H9 (cell line): Measurements from ENCODE around the gene PROKR2. TPM values are rescaled to one million over a fixed set of nuclear protein-coding genes. Genes with fewer than 3 reads are reported as not detected.

Source experiments
- DNase-seq: peaks from one replicate; pipeline ENCODE4 v3.0.0-alpha.2; 2017
- H2AFZ ChIP-seq: one replicate; pipeline ENCODE4 v1.6.1; 2013; ENCODE audit warnings: mild to moderate bottlenecking, low read length, control low read depth, moderate library complexity
- H2AK5ac ChIP-seq: 2 replicates; pipeline ENCODE4 v1.6.1; 2013; ENCODE audit warnings: low read length, control low read depth, mixed read lengths; ENCODE audit not compliant: insufficient read length
- H2BK120ac ChIP-seq: one replicate; pipeline ENCODE4 v1.6.1; 2013; ENCODE audit warnings: low read depth, mild to moderate bottlenecking, low read length, control low read depth, inconsistent platforms; ENCODE audit not compliant: poor library complexity, severe bottlenecking
- H2BK12ac ChIP-seq: 2 replicates; pipeline ENCODE4 v1.6.1; 2013; ENCODE audit warnings: low read length, control low read depth, mixed read lengths, low read depth; ENCODE audit not compliant: insufficient read length
- H2BK15ac ChIP-seq: 2 replicates; pipeline ENCODE4 v1.6.1; 2013; ENCODE audit warnings: low read depth, low read length, control low read depth
- H2BK20ac ChIP-seq: one replicate; pipeline ENCODE4 v1.6.1; 2013; ENCODE audit warnings: low read depth, mild to moderate bottlenecking, low read length, control low read depth, inconsistent platforms; ENCODE audit not compliant: poor library complexity, severe bottlenecking
- H2BK5ac ChIP-seq: 2 replicates; pipeline ENCODE4 v1.6.1; 2013; ENCODE audit warnings: low read length, control low read depth, mixed read lengths; ENCODE audit not compliant: insufficient read length
- H3K14ac ChIP-seq: 2 replicates; pipeline ENCODE4 v1.6.1; 2013; ENCODE audit warnings: low read length, control low read depth; ENCODE audit not compliant: insufficient read depth
- H3K18ac ChIP-seq: 2 replicates; pipeline ENCODE4 v1.6.1; 2013; ENCODE audit warnings: low read depth, mild to moderate bottlenecking, mixed read lengths, low read length, control low read depth; ENCODE audit not compliant: insufficient read length
- H3K23ac ChIP-seq: 2 replicates; pipeline ENCODE4 v1.6.1; 2013; ENCODE audit warnings: low read length, control low read depth, mixed read lengths, low read depth; ENCODE audit not compliant: insufficient read length
- H3K23me2 ChIP-seq: 2 replicates; pipeline ENCODE4 v1.6.1; 2013; ENCODE audit warnings: low read depth, mild to moderate bottlenecking, mixed read lengths, low read length, control low read depth; ENCODE audit not compliant: insufficient read length, poor library complexity, severe bottlenecking
- H3K27ac ChIP-seq: 2 replicates; pipeline ENCODE4 v1.5.1; 2013; ENCODE audit warnings: low read length, control low read depth, mixed read lengths, low read depth; ENCODE audit not compliant: insufficient read length
- H3K27me3 ChIP-seq: 2 replicates; pipeline ENCODE4 v1.6.1; 2013; ENCODE audit warnings: low read length, control low read depth, inconsistent platforms; ENCODE audit not compliant: insufficient read depth
- H3K4ac ChIP-seq: 2 replicates; pipeline ENCODE4 v1.6.1; 2013; ENCODE audit warnings: low read depth, mild to moderate bottlenecking, control low read depth, inconsistent platforms, low read length, moderate library complexity
- H3K4me1 ChIP-seq: 2 replicates; pipeline ENCODE4 v1.6.1; 2013; ENCODE audit warnings: low read length, control low read depth, inconsistent platforms; ENCODE audit not compliant: insufficient read depth
- H3K4me2 ChIP-seq: 2 replicates; pipeline ENCODE4 v1.6.1; 2013; ENCODE audit warnings: low read length, control low read depth, mixed read lengths; ENCODE audit not compliant: insufficient read length, insufficient read depth
- H3K56ac ChIP-seq: 2 replicates; pipeline ENCODE4 v1.6.1; 2013; ENCODE audit warnings: low read depth, mild to moderate bottlenecking, mixed read lengths, low read length, control low read depth; ENCODE audit not compliant: insufficient read length
- H3K79me1 ChIP-seq: 2 replicates; pipeline ENCODE4 v1.6.1; 2013; ENCODE audit warnings: low read depth, mild to moderate bottlenecking, moderate library complexity, low read length, control low read depth, inconsistent platforms; ENCODE audit not compliant: insufficient read depth, poor library complexity, severe bottlenecking
- H3K79me2 ChIP-seq: 2 replicates; pipeline ENCODE4 v1.6.1; 2013; ENCODE audit warnings: low read length, control low read depth, inconsistent platforms; ENCODE audit not compliant: insufficient read depth
- H3K9ac ChIP-seq: 2 replicates; pipeline ENCODE4 v1.6.1; 2013; ENCODE audit warnings: low read length, control low read depth, mixed read lengths; ENCODE audit not compliant: insufficient read length; ENCODE audit errors: extremely low read depth
- H3K9me3 ChIP-seq: one replicate; pipeline ENCODE4 v1.6.1; 2013; ENCODE audit warnings: low read depth, low read length, inconsistent platforms; ENCODE audit not compliant: control insufficient read depth
- H3T11ph ChIP-seq: one replicate; pipeline ENCODE4 v1.6.1; 2013; ENCODE audit warnings: mild to moderate bottlenecking, low read length, control low read depth, inconsistent platforms
- H4K20me1 ChIP-seq: one replicate; pipeline ENCODE4 v1.6.1; 2013; ENCODE audit not compliant: control insufficient read depth, insufficient read length, insufficient read depth
- H4K5ac ChIP-seq: 2 replicates; pipeline ENCODE4 v1.6.1; 2013; ENCODE audit warnings: low read depth, mild to moderate bottlenecking, mixed read lengths, low read length, control low read depth; ENCODE audit not compliant: insufficient read length
- H4K8ac ChIP-seq: replicated peaks from 2 replicates; pipeline ENCODE4 v1.6.1; 2013; ENCODE audit warnings: low read length, control low read depth, mixed read lengths, low read depth; ENCODE audit not compliant: insufficient read length
- H4K91ac ChIP-seq: 2 replicates; pipeline ENCODE4 v1.6.1; 2013; ENCODE audit warnings: low read depth, mild to moderate bottlenecking, moderate library complexity, mixed read lengths, low read length, control low read depth; ENCODE audit not compliant: insufficient read length
- H3K27ac Mint-ChIP-seq, 3 experiments: 2 replicates in 2 of 3; 3 replicates in 1 of 3; pipeline ENCODE4 v1.8.0; 2020 to 2021; ENCODE audit warnings: mixed read lengths in 3 of 3, mild to moderate bottlenecking in 1 of 3, moderate library complexity in 1 of 3
- H3K27me3 Mint-ChIP-seq: 2 replicates; pipeline ENCODE4 v1.8.0; 2021; ENCODE audit warnings: low read depth, mild to moderate bottlenecking, moderate library complexity, mixed read lengths
- H3K36me3 Mint-ChIP-seq, 3 experiments: 2 replicates in 2 of 3; 3 replicates in 1 of 3; pipeline ENCODE4 v1.8.0; 2020 to 2021; ENCODE audit warnings: low read depth in 3 of 3, mixed read lengths in 3 of 3; ENCODE audit not compliant: insufficient read depth in 1 of 3
- H3K4me1 Mint-ChIP-seq, 2 experiments: 2 replicates each; pipeline ENCODE4 v1.8.0; 2020; ENCODE audit warnings: mixed read lengths in 2 of 2
- H3K4me3 Mint-ChIP-seq, 2 experiments: 2 replicates in 1 of 2; 3 replicates in 1 of 2; pipeline ENCODE4 v1.8.0; 2020 to 2021; ENCODE audit warnings: mild to moderate bottlenecking in 2 of 2, mixed read lengths in 2 of 2, moderate library complexity in 1 of 2
- H3K9me3 Mint-ChIP-seq, 2 experiments: 2 replicates in 1 of 2; 3 replicates in 1 of 2; pipeline ENCODE4 v1.8.0; 2020; ENCODE audit warnings: mild to moderate bottlenecking in 2 of 2, mixed read lengths in 2 of 2, moderate library complexity in 1 of 2
- CTCF ChIP-seq: fragments of 200-600 bp; sonication (generic); conservative IDR thresholded peaks from 3 replicates; pipeline ENCODE4 v1.8.0; 2021; ENCODE audit warnings: antibody characterized with exemption, mild to moderate bottlenecking
- WGBS: extraction: QIAGEN DNeasy Blood & Tissue Kit; methylation state at CpG from one replicate; pipeline ENCODE4 v1.1.7; 2013; ENCODE audit warnings: missing lambda C conversion rate, low lambda C conversion rate, mixed read lengths; ENCODE audit not compliant: insufficient read length; ENCODE audit errors: extremely low coverage; 5-methylcytosine and 5-hydroxymethylcytosine counted together
- total RNA-seq: library from RNA; stranded (reverse); gene quantifications from 2 replicates; pipeline ENCODE4 v1.2.1, GENCODE V29; 2021

PROKR2 gene
- total RNA-seq, 1 experiment from 2014 or later, result 0.46 TPM

GRCh38 chr20:5267092-5267491, 49.7 kb downstream of the PROKR2 start:
- H4K20me1 ChIP-seq, result no peaks in the 10 kb centered on the region
- Mint-ChIP-seq H3K4me1 (peaks cover 51 to 56% of the 10 kb centered on the region in 2 experiments), H3K9me3 (no peaks in the 10 kb centered on the region), H3K27me3 (no peaks in the 10 kb centered on the region), H3K4me3 (no peak overlapping the region), H3K27ac (no peak overlapping the region), H3K36me3 (no peaks in the 10 kb centered on the region)
- no peak overlapping the region for H3K14ac ChIP-seq
- no peak overlapping the region for H2BK15ac ChIP-seq
- no peak overlapping the region for H3T11ph ChIP-seq
- no peak overlapping the region for H4K91ac ChIP-seq
- no peak overlapping the region for H2BK12ac ChIP-seq
- no peak overlapping the region for H4K8ac ChIP-seq
- H3K4me2 ChIP-seq, result no peak overlapping the region
- no peak overlapping the region for H3K4ac ChIP-seq
- H3K79me2 ChIP-seq, result no peaks in the 10 kb centered on the region
- no peak overlapping the region for H3K18ac ChIP-seq
- H3K56ac ChIP-seq, result no peak overlapping the region
- peaks cover 23% of the 10 kb centered on the region; the same call in 1 of the 2 replicates for H3K4me1 ChIP-seq
- H2BK20ac ChIP-seq, result no peak overlapping the region
- no peak overlapping the region for H4K5ac ChIP-seq
- no peaks in the 10 kb centered on the region for H3K23me2 ChIP-seq
- no peaks in the 10 kb centered on the region for H3K9me3 ChIP-seq
- H3K9ac ChIP-seq, result no peak overlapping the region
- H3K23ac ChIP-seq, result no peak overlapping the region
- DNase-seq, result no peak
- H3K27ac ChIP-seq, result no peak overlapping the region
- WGBS, result no CpG with 5 or more reads among the region's 1 CpG
- TF ChIP-seq CTCF, result no peak
- no peak overlapping the region for H2AK5ac ChIP-seq
- H2BK120ac ChIP-seq, result peak overlapping the region; percentile 2
- no peak overlapping the region for H2BK5ac ChIP-seq
- H3K79me1 ChIP-seq, result no peaks in the 10 kb centered on the region
- H3K27me3 ChIP-seq, result no peaks in the 10 kb centered on the region; the same call in 1 of the 2 replicates
- H2AFZ ChIP-seq, result no peak overlapping the region

Other genes with a start within 250 kb of the PROKR2 start
- 62.3 and 64.3 TPM in 2 replicates for gene TMEM230, start 203.9 kb downstream of the PROKR2 start, total RNA-seq
- 274 and 284 TPM in 2 replicates for gene PCNA, start 197.0 kb downstream of the PROKR2 start, total RNA-seq
- gene CDS2, start 189.9 kb downstream of the PROKR2 start, total RNA-seq, result 60.3 and 63.2 TPM in 2 replicates